Activated T-helper 9 cell treated with anti-CD3 and anti-CD28 coated beads, Interleukin-2, amount 50 U/mL, for 16 hours (primary cell): ENCODE data around the gene ABCB8.
A peak's percentile ranks its signal among the peaks of the same experiment; 100 is the strongest.
"Not testable (repeated sequence)": the region's sequence is repeated elsewhere in the genome, so short reads cannot be mapped to it uniquely, and the experiment has no call there.

Experiments
- DNase-seq: peaks from one replicate; pipeline ENCODE4 v3.0.0-alpha.2; 2020; ENCODE audit warnings: low read depth

The ABCB8 gene

DNA sequence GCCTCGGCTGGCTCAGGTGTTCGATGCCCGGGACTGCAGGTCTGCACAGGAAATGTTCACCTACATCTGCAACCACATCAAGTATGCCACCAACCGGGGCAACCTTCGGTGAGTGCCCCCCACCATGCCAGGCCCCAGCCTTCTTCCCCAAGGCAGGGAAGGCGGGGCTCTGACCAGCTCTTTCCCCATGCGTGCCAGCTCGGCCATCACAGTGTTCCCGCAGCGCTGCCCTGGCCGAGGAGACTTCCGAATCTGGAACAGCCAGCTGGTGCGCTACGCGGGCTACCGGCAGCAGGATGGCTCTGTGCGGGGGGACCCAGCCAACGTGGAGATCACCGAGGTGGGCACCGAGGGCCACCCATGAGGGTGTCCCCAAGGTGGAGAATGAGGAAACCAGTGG is 29.9 kb upstream of the ABCB8 start:
- DNase-seq = no peak

GRCh38 chr7:150999001-150999400 is 29.2 kb upstream of the ABCB8 start:
- DNase-seq = no peak

DNA sequence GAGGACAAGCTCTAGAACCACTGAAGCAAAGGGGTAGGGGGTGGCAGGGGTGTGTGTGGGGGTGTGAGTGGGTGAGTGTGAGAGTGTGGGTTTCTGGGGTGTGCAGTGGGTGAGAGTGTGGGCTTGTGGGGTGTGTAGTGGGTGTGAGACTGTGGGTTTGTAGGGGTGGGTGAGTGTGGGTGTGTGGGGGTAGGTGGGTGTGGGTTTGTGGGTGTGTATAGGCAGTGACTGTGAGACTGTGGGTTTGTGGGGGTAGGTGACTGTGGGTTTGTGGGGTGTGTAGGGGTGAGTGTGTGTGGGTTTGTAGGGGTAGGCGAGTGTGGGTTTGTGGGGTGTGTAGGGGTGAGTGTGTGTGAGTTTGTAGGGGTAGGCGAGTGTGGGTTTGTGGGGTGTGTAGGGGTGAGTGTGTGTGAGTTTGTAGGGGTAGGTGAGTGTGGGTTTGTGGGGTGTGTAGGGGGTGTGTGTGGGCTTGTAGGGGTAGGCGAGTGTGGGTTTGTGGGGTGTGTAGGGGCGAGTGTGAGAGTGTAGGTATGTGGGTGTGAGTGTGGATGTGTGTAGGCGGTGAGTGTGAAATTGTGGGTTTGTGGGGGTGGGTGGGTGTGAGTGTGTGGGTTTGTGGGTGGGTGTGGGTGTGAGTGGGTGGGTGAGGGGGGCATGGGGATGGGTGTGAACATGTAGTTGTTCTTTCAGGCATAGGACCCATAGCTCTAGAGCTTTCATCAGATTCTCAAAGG is 28.6 kb upstream of the ABCB8 start:
- no peak for DNase-seq

GRCh38 chr7:151000897-151001495 is 27.3 kb upstream of the ABCB8 start:
- no peak for DNase-seq

- DNase-seq = no peak
Observed at GRCh38 chr7:151001546-151001945, 26.7 kb upstream of the ABCB8 start.

GRCh38 chr7:151003572-151003971 is 24.7 kb upstream of the ABCB8 start:
- DNase-seq = no peak

GRCh38 chr7:151005566-151005965 is 22.7 kb upstream of the ABCB8 start:
- DNase-seq = no peak

DNA sequence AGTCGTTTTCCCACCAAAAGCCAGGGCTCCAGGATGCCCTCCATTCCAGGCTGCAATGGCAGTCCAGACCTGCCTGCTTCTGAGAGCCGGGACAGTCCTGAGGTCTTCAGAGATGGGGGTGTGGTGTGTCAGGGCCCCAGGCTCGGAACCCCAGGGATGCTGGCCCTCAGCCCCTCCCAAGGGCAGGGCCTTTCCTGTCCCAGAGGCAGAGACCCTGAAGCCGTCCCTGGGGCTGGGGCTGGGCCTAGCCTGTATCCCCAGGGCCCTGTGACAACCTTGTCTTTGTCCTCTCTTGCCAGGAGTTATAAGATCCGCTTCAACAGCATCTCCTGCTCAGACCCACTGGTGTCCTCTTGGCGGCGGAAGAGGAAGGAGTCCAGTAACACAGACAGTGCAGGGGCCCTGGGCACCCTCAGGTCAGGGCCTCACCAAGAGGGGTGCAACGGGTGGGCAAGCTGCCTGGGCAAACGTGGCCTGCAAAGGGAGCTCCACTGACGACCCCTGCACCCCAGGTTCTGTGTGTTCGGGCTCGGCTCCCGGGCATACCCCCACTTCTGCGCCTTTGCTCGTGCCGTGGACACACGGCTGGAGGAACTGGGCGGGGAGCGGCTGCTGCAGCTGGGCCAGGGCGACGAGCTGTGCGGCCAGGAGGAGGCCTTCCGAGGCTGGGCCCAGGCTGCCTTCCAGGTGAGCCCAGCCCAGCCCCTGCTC is 21.5 kb upstream of the ABCB8 start:
- no peak for DNase-seq

- no peak for DNase-seq
Observed at GRCh38 chr7:151007469-151007898, 20.8 kb upstream of the ABCB8 start.

DNA sequence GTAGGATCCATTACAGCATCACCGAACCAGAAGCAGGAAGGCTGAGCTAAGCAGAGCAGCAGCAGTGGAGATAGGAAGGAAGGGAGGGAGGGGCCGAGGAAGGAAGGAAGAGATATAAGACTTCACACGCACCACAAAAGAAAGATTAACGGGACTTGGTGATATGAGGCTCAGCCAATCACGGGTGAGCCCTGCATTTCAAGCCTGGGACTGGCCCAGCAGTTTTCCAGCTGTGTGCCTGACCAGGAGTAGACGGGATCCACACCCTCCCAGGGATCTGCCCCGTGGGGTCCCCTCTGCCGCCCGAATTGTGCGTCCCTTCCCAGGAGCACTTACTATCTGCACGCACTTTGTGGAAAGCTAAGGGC is 20.1 kb upstream of the ABCB8 start:
- no peak for DNase-seq

DNA sequence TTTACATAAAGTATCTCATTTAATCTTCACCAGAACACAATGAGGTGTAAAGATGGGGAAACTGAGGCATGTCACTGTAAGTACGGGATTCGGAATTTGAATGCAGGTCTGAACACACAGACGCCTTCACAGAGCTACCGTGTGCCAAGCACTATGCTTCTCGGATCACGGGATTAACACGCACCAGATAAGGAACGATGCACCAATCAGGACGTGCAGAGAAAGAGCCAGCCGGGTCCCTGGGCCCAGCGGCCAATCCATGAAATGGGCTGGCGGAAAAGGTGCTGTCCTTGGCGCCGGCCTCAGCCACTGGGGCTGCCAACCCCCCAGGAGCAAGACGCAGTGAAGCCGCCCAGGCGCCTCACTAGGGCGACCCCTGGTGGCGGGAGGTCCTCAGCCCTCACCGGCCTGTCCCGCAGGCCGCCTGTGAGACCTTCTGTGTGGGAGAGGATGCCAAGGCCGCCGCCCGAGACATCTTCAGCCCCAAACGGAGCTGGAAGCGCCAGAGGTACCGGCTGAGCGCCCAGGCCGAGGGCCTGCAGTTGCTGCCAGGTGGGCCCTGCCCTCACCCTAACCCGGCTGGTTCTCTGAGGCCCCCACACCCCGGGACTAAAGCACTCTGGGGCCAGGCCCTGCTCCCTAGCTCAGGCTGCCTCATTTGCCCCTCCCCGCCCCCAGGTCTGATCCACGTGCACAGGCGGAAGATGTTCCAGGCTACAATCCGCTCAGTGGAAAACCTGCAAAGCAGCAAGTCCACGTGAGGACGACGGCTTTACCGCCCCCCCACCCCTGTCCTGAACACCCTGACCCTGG is 19.5 kb upstream of the ABCB8 start:
- peak; percentile 77 for DNase-seq

GRCh38 chr7:151009327-151010036 is 18.8 kb upstream of the ABCB8 start:
- no peak for DNase-seq

- DNase-seq = no peak
Observed at GRCh38 chr7:151010037-151010306, 18.3 kb upstream of the ABCB8 start.

DNA sequence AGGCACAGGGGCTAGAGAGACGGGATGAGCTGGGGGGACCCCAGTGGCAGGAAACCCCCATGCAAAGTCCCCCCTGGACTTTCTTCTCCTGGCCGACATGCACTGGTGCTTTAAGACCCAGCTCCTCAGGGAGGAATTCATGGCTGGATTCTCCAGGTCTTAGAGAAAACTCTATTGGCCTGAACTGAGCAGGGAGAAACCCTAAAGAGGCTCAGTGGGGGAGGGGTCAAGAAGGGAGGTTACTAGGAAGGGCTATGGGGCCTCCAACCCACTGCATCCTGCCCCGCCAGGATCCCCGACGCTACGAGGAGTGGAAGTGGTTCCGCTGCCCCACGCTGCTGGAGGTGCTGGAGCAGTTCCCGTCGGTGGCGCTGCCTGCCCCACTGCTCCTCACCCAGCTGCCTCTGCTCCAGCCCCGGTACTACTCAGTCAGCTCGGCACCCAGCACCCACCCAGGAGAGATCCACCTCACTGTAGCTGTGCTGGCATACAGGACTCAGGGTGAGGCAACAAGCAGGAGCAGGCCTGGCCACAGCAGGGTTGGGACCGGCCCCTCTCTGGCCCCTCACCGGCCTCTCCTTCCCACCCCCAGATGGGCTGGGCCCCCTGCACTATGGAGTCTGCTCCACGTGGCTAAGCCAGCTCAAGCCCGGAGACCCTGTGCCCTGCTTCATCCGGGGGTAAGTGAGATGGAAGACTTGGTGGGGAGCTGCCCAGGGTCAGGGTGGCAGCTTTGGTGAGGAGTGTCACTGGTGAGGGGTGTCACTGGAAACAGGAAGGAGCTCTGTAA is 17.7 kb upstream of the ABCB8 start:
- DNase-seq = no peak

DNA sequence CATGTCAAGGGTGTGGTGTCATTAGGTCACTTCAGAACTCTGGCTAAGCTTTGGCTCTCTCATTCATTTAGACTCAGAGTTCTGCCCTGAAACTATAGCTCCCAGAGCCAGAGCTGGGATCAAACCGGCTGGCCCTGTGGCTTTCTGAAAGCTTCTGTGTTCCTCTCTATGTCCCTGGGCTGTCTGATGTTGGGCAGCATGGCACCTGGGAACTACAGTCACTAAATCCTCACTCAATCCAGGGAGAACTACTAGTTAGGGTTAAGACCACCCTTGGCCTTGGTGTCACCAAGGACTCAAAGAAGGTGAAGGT is 17.2 kb upstream of the ABCB8 start:
- no peak for DNase-seq

DNA sequence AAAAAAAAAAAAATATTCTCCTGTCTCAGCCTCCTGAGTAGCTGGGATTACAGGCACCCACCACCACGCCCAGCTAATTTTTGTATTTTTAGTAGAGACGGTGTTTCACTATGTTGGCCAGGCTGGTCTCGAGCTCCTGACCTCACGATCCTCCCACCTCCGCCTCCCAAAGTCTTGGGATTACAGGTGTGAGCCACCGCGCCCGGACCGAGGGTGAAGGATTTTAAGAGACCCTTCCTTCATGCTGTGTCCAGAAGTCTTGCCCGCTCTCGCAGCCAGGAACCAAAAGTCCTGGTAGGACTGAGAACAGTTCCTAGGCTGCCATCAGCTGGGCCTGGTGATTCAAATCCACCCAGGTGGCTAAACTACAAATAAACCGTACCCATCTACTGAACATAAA is 16.6 kb upstream of the ABCB8 start:
- not testable (repeated sequence) for DNase-seq

DNA sequence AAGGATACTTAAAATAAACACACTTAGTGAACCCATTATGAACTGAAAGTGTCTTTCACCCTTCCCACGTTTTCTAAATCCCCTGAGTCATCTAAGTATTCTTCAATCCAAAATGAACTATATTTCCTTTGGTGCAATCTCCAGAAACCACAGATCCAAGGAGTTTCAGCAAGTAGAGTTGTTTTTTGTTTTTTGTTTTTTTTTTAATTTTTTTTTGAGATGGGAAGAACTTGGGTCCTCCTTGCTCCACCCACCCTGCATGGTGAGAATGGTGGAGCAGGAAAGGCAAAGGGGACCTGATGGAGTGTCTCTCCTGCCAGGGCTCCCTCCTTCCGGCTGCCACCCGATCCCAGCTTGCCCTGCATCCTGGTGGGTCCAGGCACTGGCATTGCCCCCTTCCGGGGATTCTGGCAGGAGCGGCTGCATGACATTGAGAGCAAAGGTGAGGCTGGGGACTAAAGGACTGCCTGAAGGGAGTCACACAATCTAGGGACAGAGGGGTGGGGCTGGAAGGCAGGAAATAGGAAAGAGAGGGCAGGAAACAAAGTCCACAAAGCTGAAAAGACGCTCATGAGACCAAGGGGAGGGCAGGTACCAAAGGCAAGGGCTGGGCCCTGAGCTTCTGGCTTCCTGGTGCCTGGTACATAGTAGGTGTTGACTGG is 16.1 kb upstream of the ABCB8 start:
- DNase-seq = no peak

GRCh38 chr7:151012911-151013347 is 15.3 kb upstream of the ABCB8 start:
- no peak for DNase-seq

- DNase-seq = no peak
Observed at GRCh38 chr7:151013356-151013732, 14.9 kb upstream of the ABCB8 start.

GRCh38 chr7:151013733-151014497 is 14.3 kb upstream of the ABCB8 start:
- DNase-seq = peak; percentile 76
